ENCODE measurements around the gene DYNLRB2.

- TF ChIP-seq CTCF (IDR thresholded peaks at IDR 0.05) (no peak), EZH2 (IDR thresholded peaks at IDR 0.05) (no peak), EZH2phosphoT487 (IDR thresholded peaks at IDR 0.05) (no peak)
These were observed 4.6 kb upstream of the DYNLRB2 start for GRCh38 chr16:80536238-80536637.

Data from neural progenitor cell (in vitro differentiated cells).